ENCODE measurements around the gene GPHB5. TPM values are rescaled to one million over a fixed set of nuclear protein-coding genes. Genes with fewer than 3 reads are reported as not detected.

The GPHB5 gene
- total RNA-seq, 1 donor from 2014 or later, result not detected

- Mint-ChIP-seq H3K36me3 (ENCODE audit: low read depth, unreplicated experiment) (peaks cover 9% of the 10 kb centered on the region), H3K27me3 (ENCODE audit: low read depth, unreplicated experiment) (no peaks in the 10 kb centered on the region), H3K4me1 (ENCODE audit: low read depth, unreplicated experiment) (no peaks in the 10 kb centered on the region), H3K9me3 (ENCODE audit: unreplicated experiment) (no peaks in the 10 kb centered on the region), H3K4me3 (ENCODE audit: unreplicated experiment) (no peak overlapping the region), H3K27ac (ENCODE audit: unreplicated experiment) (no peak overlapping the region)
- Histone ChIP-seq H3K27me3 (ENCODE audit: insufficient read depth, low read length) (no peaks in the 10 kb centered on the region), H3K4me2 (ENCODE audit: low read length) (peak overlapping the region; percentile 2), H4K20me1 (ENCODE audit: insufficient read depth, low read length) (peaks cover 15% of the 10 kb centered on the region), H3K4me1 (ENCODE audit: insufficient read depth, low read length) (peaks cover 6% of the 10 kb centered on the region), H3K9ac (ENCODE audit: low read length) (peak overlapping the region; percentile 24), H3K36me3 (ENCODE audit: insufficient read depth, low read length) (peaks cover 24% of the 10 kb centered on the region), H3K4me3 (ENCODE audit: insufficient read depth, low read depth, low read length) (no peak overlapping the region), H3K9me3 (ENCODE audit: insufficient read depth, low read depth, low read length) (no peaks in the 10 kb centered on the region), H3K79me2 (ENCODE audit: insufficient read depth, low read length) (peaks cover 4% of the 10 kb centered on the region), H3K27ac (ENCODE audit: low read depth, low read length) (peak overlapping the region; percentile 6), H2AFZ (ENCODE audit: low read depth, low read length) (no peak overlapping the region)
- peak; percentile 83 for FAIRE-seq
- peak; percentile 57 for DNase-seq (ENCODE audit: low read depth)
- no peak for TF ChIP-seq EZH2 (IDR thresholded peaks at IDR 0.05; ENCODE audit: insufficient read depth, low read length)
- peak; percentile 98 for TF ChIP-seq CTCF (IDR thresholded peaks at IDR 0.05; ENCODE audit: insufficient read depth, low read depth, low read length)
These were observed 42.0 kb downstream of the GPHB5 start for GRCh38 chr14:63276492-63277342.

- no peak overlapping the region for H2AFZ ChIP-seq (ENCODE audit: low read depth, low read length)
- H3K9ac ChIP-seq (ENCODE audit: low read length), result no peak overlapping the region
- peaks cover 6% of the 10 kb centered on the region for H3K79me2 ChIP-seq (ENCODE audit: insufficient read depth, low read length)
- TF ChIP-seq EZH2 (IDR thresholded peaks at IDR 0.05; ENCODE audit: insufficient read depth, low read length) (no peak), CTCF (IDR thresholded peaks at IDR 0.05; ENCODE audit: insufficient read depth, low read depth, low read length) (no peak)
- no peak overlapping the region for H3K4me3 ChIP-seq (ENCODE audit: insufficient read depth, low read depth, low read length)
- no peak for FAIRE-seq
- H4K20me1 ChIP-seq (ENCODE audit: insufficient read depth, low read length), result peaks cover 15% of the 10 kb centered on the region
- H3K4me2 ChIP-seq (ENCODE audit: low read length), result no peak overlapping the region
- H3K9me3 Mint-ChIP-seq (ENCODE audit: unreplicated experiment), result no peaks in the 10 kb centered on the region
- no peak overlapping the region for H3K27ac Mint-ChIP-seq (ENCODE audit: unreplicated experiment)
- H3K4me1 ChIP-seq (ENCODE audit: insufficient read depth, low read length), result peaks cover 6% of the 10 kb centered on the region
- no peaks in the 10 kb centered on the region for H3K27me3 Mint-ChIP-seq (ENCODE audit: low read depth, unreplicated experiment)
- no peaks in the 10 kb centered on the region for H3K9me3 ChIP-seq (ENCODE audit: insufficient read depth, low read depth, low read length)
- no peak for DNase-seq (ENCODE audit: low read depth)
- no peaks in the 10 kb centered on the region for H3K27me3 ChIP-seq (ENCODE audit: insufficient read depth, low read length)
- peaks cover 22% of the 10 kb centered on the region for H3K36me3 ChIP-seq (ENCODE audit: insufficient read depth, low read length)
- H3K27ac ChIP-seq (ENCODE audit: low read depth, low read length), result peak overlapping the region; percentile 5
- H3K36me3 Mint-ChIP-seq (ENCODE audit: low read depth, unreplicated experiment), result peaks cover 9% of the 10 kb centered on the region
- no peak overlapping the region for H3K4me3 Mint-ChIP-seq (ENCODE audit: unreplicated experiment)
- H3K4me1 Mint-ChIP-seq (ENCODE audit: low read depth, unreplicated experiment), result no peaks in the 10 kb centered on the region
These were observed 42.7 kb downstream of the GPHB5 start for GRCh38 chr14:63276016-63276415.

GRCh38 chr14:63275611-63276010 lies 43.1 kb downstream of the GPHB5 start:
- Histone ChIP-seq H3K9me3 (ENCODE audit: insufficient read depth, low read depth, low read length) (no peaks in the 10 kb centered on the region), H3K27me3 (ENCODE audit: insufficient read depth, low read length) (no peaks in the 10 kb centered on the region), H3K4me1 (ENCODE audit: insufficient read depth, low read length) (peaks cover 6% of the 10 kb centered on the region), H2AFZ (ENCODE audit: low read depth, low read length) (no peak overlapping the region), H3K4me2 (ENCODE audit: low read length) (no peak overlapping the region), H3K9ac (ENCODE audit: low read length) (no peak overlapping the region), H3K36me3 (ENCODE audit: insufficient read depth, low read length) (peaks cover 18% of the 10 kb centered on the region), H3K27ac (ENCODE audit: low read depth, low read length) (no peak overlapping the region), H3K79me2 (ENCODE audit: insufficient read depth, low read length) (peaks cover 6% of the 10 kb centered on the region), H4K20me1 (ENCODE audit: insufficient read depth, low read length) (peaks cover 12% of the 10 kb centered on the region), H3K4me3 (ENCODE audit: insufficient read depth, low read depth, low read length) (no peak overlapping the region)
- TF ChIP-seq CTCF (IDR thresholded peaks at IDR 0.05; ENCODE audit: insufficient read depth, low read depth, low read length), result no peak
- FAIRE-seq (no peak), DNase-seq (ENCODE audit: low read depth) (no peak)
- no peak overlapping the region for H3K27ac Mint-ChIP-seq (ENCODE audit: unreplicated experiment)
- no peaks in the 10 kb centered on the region for H3K9me3 Mint-ChIP-seq (ENCODE audit: unreplicated experiment)
- peaks cover 10% of the 10 kb centered on the region for H3K36me3 Mint-ChIP-seq (ENCODE audit: low read depth, unreplicated experiment)
- no peak overlapping the region for H3K4me3 Mint-ChIP-seq (ENCODE audit: unreplicated experiment)
- H3K4me1 Mint-ChIP-seq (ENCODE audit: low read depth, unreplicated experiment), result no peaks in the 10 kb centered on the region
- no peaks in the 10 kb centered on the region for H3K27me3 Mint-ChIP-seq (ENCODE audit: low read depth, unreplicated experiment)
